Panc1 (cell line): ENCODE data around the gene NFATC2.

Source experiments
- CTCF ChIP-seq: fragments of 450-650 bp; IDR thresholded peaks from 2 replicates; pipeline ENCODE4 v1.5.1; 2017; ENCODE audit warnings: mild to moderate bottlenecking
- POLR2AphosphoS5 ChIP-seq: IDR thresholded peaks from 2 replicates; pipeline ENCODE4 v1.6.1; 2012; ENCODE audit warnings: mild to moderate bottlenecking, low read depth, low read length, moderate library complexity
- REST ChIP-seq, 2 experiments: IDR thresholded peaks; 2 replicates each; pipeline ENCODE4 v1.6.1; 2011 to 2012; ENCODE audit warnings: low read depth in 2 of 2, control low read depth in 1 of 2, low read length in 1 of 2, mild to moderate bottlenecking in 1 of 2, moderate library complexity in 1 of 2; ENCODE audit not compliant: insufficient read depth in 1 of 2
- SIN3A ChIP-seq: IDR thresholded peaks from 2 replicates; pipeline ENCODE4 v1.6.1; 2012; ENCODE audit warnings: low read depth, mild to moderate bottlenecking, low read length, moderate library complexity, borderline replicate concordance; ENCODE audit not compliant: insufficient read depth
- TCF7L2 ChIP-seq: IDR thresholded peaks from 2 replicates; pipeline ENCODE4 v1.6.1; 2011; ENCODE audit warnings: mild to moderate bottlenecking, low read depth, low read length, inconsistent platforms

GRCh38 chr20:51526754-51527153 is 15.8 kb downstream of the NFATC2 start:
- no peak for TF ChIP-seq CTCF
- no peak for TF ChIP-seq POLR2AphosphoS5
- TF ChIP-seq REST (IDR thresholded peaks at IDR 0.05; ENCODE audit: insufficient read depth in 1 of 2, low read depth in 2 of 2, low read length in 1 of 2), result no peak
- no peak for TF ChIP-seq TCF7L2
- TF ChIP-seq SIN3A, result no peak
